Spleen (tissue), 7 donors: Measurements from ENCODE around the gene C10orf71.

Experiments
- CTCF ChIP-seq, 11 experiments: fragments of 200-600 bp in 7 of 11; fragments of 450-650 bp in 4 of 11; sonication (generic) in 4 of 11; IDR thresholded peaks in 8 of 11; conservative IDR thresholded peaks in 3 of 11; 1 replicate in 7 of 11; 2 replicates in 4 of 11; pipeline versions ENCODE4 v1.4.0 to v1.8.0; 2016 to 2021; ENCODE audit warnings: antibody characterized with exemption in 11 of 11, inconsistent platforms in 4 of 11, mild to moderate bottlenecking in 1 of 11
- POLR2A ChIP-seq, 3 donors: fragments of 450-650 bp; IDR thresholded peaks; one replicate each; pipeline ENCODE4 v1.5.1; 2017; ENCODE audit warnings: antibody characterized with exemption in 3 of 3, mild to moderate bottlenecking in 1 of 3
- POLR2AphosphoS5 ChIP-seq, 3 donors: sonication (generic); formaldehyde crosslinking; IDR thresholded peaks; one replicate each; pipeline ENCODE4 v1.5.1; 2017; ENCODE audit warnings: antibody characterized with exemption in 3 of 3
- donor health status: DM: no; HTN: no; CAD: no; lungs with moderate emphysema.
- donor health status: DM: no; HTN: no; CAD: no.
- donor health status: DM: no; HTN: no; CAD: no.

- TF ChIP-seq POLR2A (IDR thresholded peaks at IDR 0.05) (no peak), CTCF (IDR thresholded peaks at IDR 0.05 in 8 of 11, conservative IDR thresholded peaks at IDR 0.05 in 3 of 11) (no peak), POLR2AphosphoS5 (IDR thresholded peaks at IDR 0.05) (peak in 2 of 3 donors; percentile 30 to 52)
Observed at GRCh38 chr10:49309691-49310411, 10.9 kb downstream of the C10orf71 start.
